H1 (cell line): ENCODE measurements around the gene NXPH3. TPM values are rescaled to one million over a fixed set of nuclear protein-coding genes. Genes with fewer than 3 reads are reported as not detected.

Source experiments
- CTCF ChIA-PET: fragments of 300-600 bp; sonication (Branson Sonifier 250); formaldehyde crosslinking; loops from one replicate; lab custom pipeline; 2021; ENCODE audit not compliant: partially characterized antibody; lab: Charles Lee
- POLR2A ChIA-PET: fragments of 300-600 bp; sonication (Branson Sonifier 250); formaldehyde crosslinking; loops from one replicate; lab custom pipeline; 2021; ENCODE audit warnings: inconsistent platforms; ENCODE audit not compliant: partially characterized antibody; lab: Charles Lee
- DNase-seq, 2 experiments: peaks; one replicate each; pipeline versions ENCODE4 v3.0.0 to v3.0.0-alpha.2; 2010 to 2022; ENCODE audit warnings: low spot score in 2 of 2, low read depth in 1 of 2, mixed read lengths in 1 of 2
- FAIRE-seq: peaks from 2 replicates; lab custom pipeline; 2011; peaks lifted over from hg19 to GRCh38; lab: Jason Lieb, UNC
- H2AFZ ChIP-seq: 2 replicates; pipeline ENCODE4 v1.8.1; 2012; ENCODE audit warnings: low read length, inconsistent platforms
- H2AK5ac ChIP-seq: 2 replicates; pipeline ENCODE4 v1.6.1; 2013; ENCODE audit warnings: low read depth, low read length
- H2BK120ac ChIP-seq: replicated peaks from 2 replicates; pipeline ENCODE3; 2013; ENCODE audit warnings: low read depth, low read length, inconsistent platforms
- H2BK12ac ChIP-seq: 2 replicates; pipeline ENCODE4 v1.6.1; 2013; ENCODE audit warnings: low read depth, low read length
- H2BK15ac ChIP-seq: 2 replicates; pipeline ENCODE4 v1.6.1; 2013; ENCODE audit warnings: low read length
- H2BK20ac ChIP-seq: 2 replicates; pipeline ENCODE4 v1.6.1; 2013; ENCODE audit warnings: low read length
- H2BK5ac ChIP-seq: 2 replicates; pipeline ENCODE4 v1.6.1; 2013; ENCODE audit warnings: low read depth, low read length
- H3K14ac ChIP-seq: 2 replicates; pipeline ENCODE4 v1.6.1; 2013; ENCODE audit warnings: inconsistent platforms; ENCODE audit not compliant: insufficient read length
- H3K18ac ChIP-seq: 2 replicates; pipeline ENCODE4 v1.6.1; 2013; ENCODE audit warnings: low read length; ENCODE audit errors: extremely low read depth
- H3K23ac ChIP-seq: 2 replicates; pipeline ENCODE4 v1.6.1; 2013; ENCODE audit warnings: inconsistent platforms; ENCODE audit not compliant: insufficient read length
- H3K23me2 ChIP-seq: 2 replicates; pipeline ENCODE4 v1.6.1; 2013; ENCODE audit warnings: low read depth, low read length
- H3K27ac ChIP-seq: 2 replicates; pipeline ENCODE4 v1.6.1; 2011; ENCODE audit warnings: low read depth, low read length, inconsistent platforms
- H3K27me3 ChIP-seq, 4 experiments: replicated peaks in 1 of 4; 1 replicate in 1 of 4; 2 replicates in 3 of 4; pipeline versions ENCODE4 v1.6.1 to v1.8.1; 2011 to 2013; ENCODE audit warnings: low read length in 3 of 4, mild to moderate bottlenecking in 3 of 4, inconsistent platforms in 2 of 4, mixed read lengths in 2 of 4, moderate library complexity in 1 of 4; ENCODE audit not compliant: control insufficient read depth in 3 of 4, insufficient read depth in 3 of 4; ENCODE audit errors: extremely low read depth in 1 of 4
- H3K36me3 ChIP-seq, 4 experiments: 2 replicates each; pipeline versions ENCODE4 v1.6.1 to v1.8.1; 2011 to 2013; ENCODE audit warnings: mild to moderate bottlenecking in 4 of 4, low read length in 3 of 4, moderate library complexity in 2 of 4, control low read depth in 1 of 4, inconsistent platforms in 1 of 4; ENCODE audit not compliant: insufficient read depth in 4 of 4, control insufficient read depth in 2 of 4
- H3K4ac ChIP-seq: replicated peaks from 2 replicates; pipeline ENCODE3; 2013; ENCODE audit warnings: low read length, low read depth, mixed read lengths, inconsistent platforms; ENCODE audit not compliant: insufficient read length
- H3K4me1 ChIP-seq, 4 experiments: replicated peaks in 1 of 4; 1 replicate in 1 of 4; 2 replicates in 3 of 4; pipeline versions ENCODE4 v1.6.1 to v1.8.1; 2011 to 2013; ENCODE audit warnings: low read length in 3 of 4, inconsistent platforms in 2 of 4, mixed read lengths in 1 of 4; ENCODE audit not compliant: insufficient read depth in 4 of 4, control insufficient read depth in 3 of 4
- H3K4me2 ChIP-seq, 2 experiments: 2 replicates each; pipeline versions ENCODE4 v1.6.1 to v1.8.1; 2011 to 2013; ENCODE audit warnings: low read depth in 2 of 2, low read length in 2 of 2, control low read depth in 1 of 2, inconsistent platforms in 1 of 2, mild to moderate bottlenecking in 1 of 2; ENCODE audit not compliant: insufficient read depth in 1 of 2
- H3K4me3 ChIP-seq, 4 experiments: fragments of 200-600, 300-600 bp in 1 of 4; sonication (generic), shearing (Covaris generic), sonication (Bioruptor Twin) in 1 of 4; 2 replicates each; pipeline versions ENCODE4 v1.5.1 to v1.8.1; 2011 to 2016; ENCODE audit warnings: low read length in 4 of 4, low read depth in 3 of 4, control low read depth in 2 of 4, inconsistent platforms in 2 of 4, mild to moderate bottlenecking in 2 of 4, mixed read lengths in 1 of 4, moderate library complexity in 1 of 4; ENCODE audit not compliant: insufficient read depth in 2 of 4; ENCODE audit errors: extremely low read depth in 1 of 4
- H3K56ac ChIP-seq: replicated peaks from 2 replicates; pipeline ENCODE3; 2013; ENCODE audit warnings: low read depth, mild to moderate bottlenecking, mixed read lengths, low read length, inconsistent platforms; ENCODE audit not compliant: insufficient read length
- H3K79me1 ChIP-seq: 2 replicates; pipeline ENCODE4 v1.6.1; 2013; ENCODE audit warnings: low read depth, low read length, control low read depth
- H3K79me2 ChIP-seq, 2 experiments: 2 replicates each; pipeline versions ENCODE4 v1.6.1 to v1.8.1; 2012 to 2013; ENCODE audit warnings: low read length in 2 of 2, mild to moderate bottlenecking in 2 of 2, inconsistent platforms in 1 of 2; ENCODE audit not compliant: insufficient read depth in 2 of 2, control insufficient read depth in 1 of 2
- H3K9ac ChIP-seq, 4 experiments: replicated peaks in 1 of 4; 1 replicate in 1 of 4; 2 replicates in 3 of 4; pipeline versions ENCODE4 v1.6.1 to v1.8.1; 2011 to 2013; ENCODE audit warnings: low read depth in 3 of 4, low read length in 3 of 4, control low read depth in 2 of 4, mild to moderate bottlenecking in 2 of 4, moderate library complexity in 2 of 4, inconsistent platforms in 1 of 4; ENCODE audit errors: extremely low read depth in 1 of 4
- H3K9me3 ChIP-seq, 2 experiments: 2 replicates each; pipeline versions ENCODE4 v1.6.1 to v1.8.1; 2012 to 2013; ENCODE audit warnings: mild to moderate bottlenecking in 2 of 2, moderate library complexity in 2 of 2, control low read depth in 1 of 2, inconsistent platforms in 1 of 2, low read depth in 1 of 2, low read length in 1 of 2, mixed read lengths in 1 of 2; ENCODE audit not compliant: insufficient read depth in 2 of 2
- H4K20me1 ChIP-seq, 2 experiments: replicated peaks in 1 of 2; 2 replicates each; pipeline versions ENCODE3 to v1.8.1; 2011 to 2013; ENCODE audit warnings: inconsistent platforms in 2 of 2, low read length in 2 of 2, mild to moderate bottlenecking in 1 of 2; ENCODE audit not compliant: insufficient read depth in 2 of 2, control insufficient read depth in 1 of 2
- H4K5ac ChIP-seq: 2 replicates; pipeline ENCODE4 v1.6.1; 2013; ENCODE audit warnings: low read length, low read depth, mixed read lengths, inconsistent platforms; ENCODE audit not compliant: insufficient read length
- H4K8ac ChIP-seq: 2 replicates; pipeline ENCODE4 v1.8.0; 2013; ENCODE audit warnings: mild to moderate bottlenecking, moderate library complexity, low read length, inconsistent platforms; ENCODE audit not compliant: insufficient read depth; ENCODE audit errors: extremely low read depth
- H4K91ac ChIP-seq: replicated peaks from 2 replicates; pipeline ENCODE3; 2013; ENCODE audit warnings: low read length, mixed read lengths, inconsistent platforms; ENCODE audit not compliant: insufficient read length
- ASH2L ChIP-seq: fragments of 200-600, 300-600 bp; sonication (generic); IDR thresholded peaks from one replicate; pipeline ENCODE4 v1.7.1; 2017; ENCODE audit warnings: low read length
- CTBP2 ChIP-seq: IDR thresholded peaks from 2 replicates; pipeline ENCODE4 v1.7.0; 2011; ENCODE audit warnings: borderline replicate concordance, mild to moderate bottlenecking, moderate library complexity, mixed read lengths, low read length; ENCODE audit not compliant: insufficient read depth, insufficient read length
- RBBP5 ChIP-seq: IDR thresholded peaks from 2 replicates; pipeline ENCODE4 v1.7.1; 2012; ENCODE audit warnings: low read depth, mild to moderate bottlenecking, inconsistent platforms, low read length, moderate library complexity, borderline replicate concordance
- RFX5 ChIP-seq: IDR thresholded peaks from 2 replicates; pipeline ENCODE4 v1.6.1; 2011; ENCODE audit warnings: low read depth, low read length, improper control_type of control experiment, borderline replicate concordance
- TCF12 ChIP-seq: IDR thresholded peaks from 2 replicates; pipeline ENCODE4 v1.6.1; 2011; ENCODE audit warnings: low read depth, mild to moderate bottlenecking, low read length
- YY1 ChIP-seq: IDR thresholded peaks from 2 replicates; pipeline ENCODE4 v1.6.1; 2011; ENCODE audit warnings: low read depth, mild to moderate bottlenecking, low read length
- WGBS, 2 experiments: shearing (Covaris generic) in 1 of 2; methylation state at CpG; one replicate each; pipeline versions ENCODE4 v1.1.6 to v1.1.7; 2013 to 2015; ENCODE audit warnings: low lambda C conversion rate in 2 of 2, mixed read lengths in 2 of 2, inconsistent platforms in 1 of 2, low coverage in 1 of 2, missing lambda C conversion rate in 1 of 2; ENCODE audit not compliant: insufficient replicate concordance in 2 of 2, insufficient coverage in 1 of 2, insufficient read length in 1 of 2; ENCODE audit errors: extremely low coverage in 1 of 2, missing lambda C conversion rate in 1 of 2; 5-methylcytosine and 5-hydroxymethylcytosine counted together
- polyA plus RNA-seq, 7 experiments: library from polyadenylated mRNA; depleted of rRNA in 3 of 7; stranded (reverse) in 5 of 7; unstranded in 2 of 7; fragments of >200 nt in 5 of 7; fragments of 200-250 nt in 2 of 7; gene quantifications; 1 replicate in 5 of 7; 2 replicates in 1 of 7; 4 replicates in 1 of 7; pipeline versions ENCODE4 v1.2.1 to v1.2.3, GENCODE V29; 2011 to 2013; ENCODE audit warnings: missing spikeins in 2 of 7, mixed read lengths in 2 of 7
- total RNA-seq: library from RNA; stranded (reverse); fragmentation: NEBNext Ultra II Directional; extraction: Animal tissue kit (Norgen Biotek cat#: 25700); gene quantifications from 2 replicates; pipeline ENCODE4 v1.2.1, GENCODE V29; 2021
- TF ChIP-seq, protein P1 (sequence below): IDR thresholded peaks from 2 replicates; pipeline ENCODE4 v1.6.1; 2012; ENCODE audit warnings: inconsistent platforms

NXPH3 gene
- total and polyA plus RNA-seq, 2 of the 8 experiments (the other 6 are each of a cell fraction or from before 2014, with no cell fraction given), result 2.5 to 3.7 TPM

GRCh38 chr17:49555495-49556222 is 20.0 kb upstream of the NXPH3 start:
- no peak for TF ChIP-seq ASH2L
- TF ChIP-seq, protein P1, sequence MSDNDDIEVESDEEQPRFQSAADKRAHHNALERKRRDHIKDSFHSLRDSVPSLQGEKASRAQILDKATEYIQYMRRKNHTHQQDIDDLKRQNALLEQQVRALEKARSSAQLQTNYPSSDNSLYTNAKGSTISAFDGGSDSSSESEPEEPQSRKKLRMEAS, result no peak
- TF ChIP-seq TCF12, result no peak
- TF ChIP-seq RBBP5, result no peak
- TF ChIP-seq RFX5, result no peak
- no peak for TF ChIP-seq YY1
- TF ChIP-seq CTBP2, result no peak
- Histone ChIP-seq H3K79me1 (no peaks in the 10 kb centered on the region), H2BK20ac (peak overlapping the region; percentile 4; the same call in 1 of the 2 replicates), H3K27ac (no peak overlapping the region), H3K4me3 (peak overlapping the region in 1 of 4 experiments; percentile 15; a peak in 1 of 8 replicates), H3K23me2 (no peaks in the 10 kb centered on the region), H3K4me1 (no peaks in the 10 kb centered on the region), H3K36me3 (no peaks in the 10 kb centered on the region), H2BK120ac (no peak overlapping the region), H2AFZ (peak overlapping the region; percentile 98), H4K20me1 (no peaks in the 10 kb centered on the region), H2AK5ac (no peak overlapping the region), H3K18ac (no peak overlapping the region), H3K4ac (peak overlapping the region; percentile 90), H4K5ac (peak overlapping the region; percentile 51), H3K9ac (no peak overlapping the region), H3K23ac (no peak overlapping the region), H2BK12ac (peak overlapping the region; percentile 22; the same call in 1 of the 2 replicates), H3K14ac (no peak overlapping the region), H3K79me2 (no peaks in the 10 kb centered on the region), H4K8ac (peak overlapping the region; percentile 82), H2BK15ac (no peak overlapping the region; the same call in 1 of the 2 replicates), H2BK5ac (no peak overlapping the region), H3K9me3 (no peaks in the 10 kb centered on the region), H3K56ac (no peak overlapping the region), H4K91ac (peak overlapping the region; percentile 61), H3K4me2 (peak overlapping the region in 1 of 2 experiments; percentile 30; a peak in 2 of 4 replicates), H3K27me3 (peaks cover 0 to 3% (median 1%) of the 10 kb centered on the region in 4 experiments; a peak in 2 of 7 replicates)
- 74% methylated on average over 19 of the region's 19 CpGs; no CpG with 5 or more reads in 1 of the 2 experiments for WGBS, 2 experiments
- ChIA-PET POLR2A (interaction anchor here (0.6 to 1.4 kb wide), 5 partner anchors 10 to 153 kb away, joined by 3 to 5 read pairs (median 4); no protein-coding TSS in a partner anchor), CTCF (interaction anchor here (0.6 to 16.4 kb wide), 54 partner anchors 10 to 519 kb away, joined by 3 to 228 read pairs (median 8); partner anchors contain the start of genes NGFR, NXPH3, PHB1 and PHOSPHO1)
- no peak for DNase-seq
- FAIRE-seq, result no peak
